PFSK-1 (cell line): ENCODE data around the gene BAG5.

Source experiments
- FOXP2 ChIP-seq: optimal IDR thresholded peaks from 2 replicates; pipeline ENCODE3; 2011; ENCODE audit warnings: borderline replicate concordance, control low read depth, inconsistent platforms; ENCODE audit not compliant: insufficient read depth; ENCODE audit errors: extremely low read length, extremely low read depth
- POLR2AphosphoS5 ChIP-seq: IDR thresholded peaks from 2 replicates; pipeline ENCODE4 v1.6.1; 2012; ENCODE audit warnings: low read depth, mild to moderate bottlenecking, control low read depth, low read length, moderate library complexity
- SIN3A ChIP-seq: IDR thresholded peaks from 2 replicates; pipeline ENCODE4 v1.6.1; 2012; ENCODE audit warnings: mild to moderate bottlenecking, low read length, moderate library complexity, borderline replicate concordance; ENCODE audit not compliant: insufficient read depth
- TAF1 ChIP-seq: IDR thresholded peaks from 2 replicates; pipeline ENCODE4 v1.6.1; 2012; ENCODE audit warnings: low read length, control low read depth, borderline replicate concordance; ENCODE audit not compliant: insufficient read depth
- TF ChIP-seq, protein P1 (sequence below), 2 experiments: IDR thresholded peaks; 2 replicates each; pipeline versions ENCODE4 v1.6.1 to v1.8.0; 2011 to 2012; ENCODE audit warnings: low read depth in 2 of 2, low read length in 2 of 2, control low read depth in 1 of 2, inconsistent platforms in 1 of 2, mild to moderate bottlenecking in 1 of 2, moderate library complexity in 1 of 2; ENCODE audit not compliant: insufficient read depth in 1 of 2

Gene BAG5

DNA sequence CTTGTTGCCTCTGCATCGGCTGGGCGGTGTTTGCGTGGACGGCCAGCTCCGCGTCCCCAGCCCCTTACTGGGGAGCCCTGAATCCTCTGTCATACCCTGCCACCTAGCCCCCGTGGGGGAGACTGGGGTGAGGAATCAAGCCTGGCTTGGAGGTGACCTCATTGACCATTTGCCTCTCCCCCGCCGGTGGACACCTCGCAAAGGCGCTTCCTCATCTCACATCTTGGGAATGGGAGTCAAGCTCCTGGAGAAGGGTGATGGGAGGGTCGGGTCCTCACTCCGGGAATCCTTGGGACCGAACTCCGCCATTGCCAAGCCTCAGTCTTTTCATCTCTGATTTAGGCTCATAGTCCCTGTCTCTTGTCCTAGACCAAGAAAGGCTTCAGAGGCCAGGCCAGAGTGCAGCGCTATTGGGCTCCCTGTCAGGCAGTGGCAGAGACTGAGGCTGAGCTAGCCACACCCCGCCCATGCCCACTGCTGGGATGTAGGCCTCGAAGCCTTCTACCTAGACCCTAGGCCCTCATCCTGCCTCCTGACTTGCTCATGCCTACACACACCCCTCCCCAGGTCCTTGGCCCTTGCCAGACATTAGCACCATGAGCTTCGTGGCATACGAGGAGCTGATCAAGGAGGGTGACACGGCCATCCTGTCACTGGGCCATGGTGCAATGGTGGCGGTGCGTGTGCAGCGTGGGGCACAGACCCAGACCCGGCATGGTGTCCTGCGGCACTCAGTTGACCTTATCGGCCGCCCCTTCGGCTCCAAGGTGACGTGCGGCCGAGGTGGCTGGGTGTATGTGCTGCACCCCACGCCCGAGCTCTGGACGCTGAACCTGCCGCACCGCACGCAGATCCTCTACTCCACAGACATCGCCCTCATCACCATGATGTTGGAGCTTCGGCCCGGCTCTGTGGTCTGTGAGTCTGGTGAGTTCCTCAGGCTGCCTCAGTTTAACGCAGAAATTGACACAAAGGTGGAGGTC is 32.8 kb downstream of the BAG5 start:
- no peak for TF ChIP-seq TAF1

DNA sequence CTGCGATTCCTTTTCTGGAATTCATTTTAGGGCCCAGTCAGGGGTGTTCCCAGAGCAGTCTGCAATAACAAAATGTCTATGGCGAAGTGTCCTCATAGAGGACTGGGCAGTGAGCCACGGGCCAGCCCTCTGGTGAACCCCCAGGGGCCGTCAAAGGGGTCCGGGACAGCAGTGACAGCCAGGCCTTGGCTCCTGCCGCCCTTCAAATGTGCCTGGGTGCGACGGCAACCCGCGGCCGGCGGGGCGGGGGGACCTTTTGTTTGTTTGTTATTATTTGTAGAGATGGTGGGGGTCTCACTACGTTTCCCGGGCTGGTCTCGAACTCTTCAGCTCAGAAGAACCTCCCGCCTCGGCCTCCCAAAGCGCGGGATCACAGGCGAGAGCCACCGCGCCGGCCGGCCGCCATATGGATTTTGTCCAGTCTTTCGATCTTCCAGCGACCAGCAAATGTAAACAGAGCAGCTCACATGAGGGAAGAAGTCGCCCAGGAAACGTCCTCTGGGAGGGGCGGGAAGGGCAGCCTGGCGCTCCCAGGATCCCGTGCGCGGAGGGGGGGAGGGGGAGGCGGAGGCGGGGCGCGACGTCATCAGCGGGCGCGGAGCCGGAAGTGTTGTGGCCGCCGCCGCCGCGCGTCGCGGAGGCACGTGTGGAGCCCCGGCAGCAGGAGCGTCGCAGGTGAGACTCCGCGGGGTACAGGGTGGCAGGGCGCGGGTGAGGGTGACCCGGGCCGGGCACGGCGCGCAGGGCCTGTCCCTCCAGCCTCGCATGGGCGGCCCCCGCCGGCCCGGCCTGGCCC is 33.7 kb downstream of the BAG5 start, which contains the start of gene TRMT61A:
TRMT61A (plus strand) TSS at position 610 of the 796 bp plus-strand sequence. CDS start 783 bp downstream, outside the sequence.
- TF ChIP-seq SIN3A (peak; percentile 31; the same call in 1 of the 2 replicates), FOXP2 (no peak), POLR2AphosphoS5 (no peak; the same call in 1 of the 2 replicates), TAF1 (no peak)
- TF ChIP-seq, protein P1, sequence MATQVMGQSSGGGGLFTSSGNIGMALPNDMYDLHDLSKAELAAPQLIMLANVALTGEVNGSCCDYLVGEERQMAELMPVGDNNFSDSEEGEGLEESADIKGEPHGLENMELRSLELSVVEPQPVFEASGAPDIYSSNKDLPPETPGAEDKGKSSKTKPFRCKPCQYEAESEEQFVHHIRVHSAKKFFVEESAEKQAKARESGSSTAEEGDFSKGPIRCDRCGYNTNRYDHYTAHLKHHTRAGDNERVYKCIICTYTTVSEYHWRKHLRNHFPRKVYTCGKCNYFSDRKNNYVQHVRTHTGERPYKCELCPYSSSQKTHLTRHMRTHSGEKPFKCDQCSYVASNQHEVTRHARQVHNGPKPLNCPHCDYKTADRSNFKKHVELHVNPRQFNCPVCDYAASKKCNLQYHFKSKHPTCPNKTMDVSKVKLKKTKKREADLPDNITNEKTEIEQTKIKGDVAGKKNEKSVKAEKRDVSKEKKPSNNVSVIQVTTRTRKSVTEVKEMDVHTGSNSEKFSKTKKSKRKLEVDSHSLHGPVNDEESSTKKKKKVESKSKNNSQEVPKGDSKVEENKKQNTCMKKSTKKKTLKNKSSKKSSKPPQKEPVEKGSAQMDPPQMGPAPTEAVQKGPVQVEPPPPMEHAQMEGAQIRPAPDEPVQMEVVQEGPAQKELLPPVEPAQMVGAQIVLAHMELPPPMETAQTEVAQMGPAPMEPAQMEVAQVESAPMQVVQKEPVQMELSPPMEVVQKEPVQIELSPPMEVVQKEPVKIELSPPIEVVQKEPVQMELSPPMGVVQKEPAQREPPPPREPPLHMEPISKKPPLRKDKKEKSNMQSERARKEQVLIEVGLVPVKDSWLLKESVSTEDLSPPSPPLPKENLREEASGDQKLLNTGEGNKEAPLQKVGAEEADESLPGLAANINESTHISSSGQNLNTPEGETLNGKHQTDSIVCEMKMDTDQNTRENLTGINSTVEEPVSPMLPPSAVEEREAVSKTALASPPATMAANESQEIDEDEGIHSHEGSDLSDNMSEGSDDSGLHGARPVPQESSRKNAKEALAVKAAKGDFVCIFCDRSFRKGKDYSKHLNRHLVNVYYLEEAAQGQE (IDR thresholded peaks at IDR 0.05; ENCODE audit: insufficient read depth in 1 of 2, low read depth in 2 of 2, low read length in 2 of 2), result 0 out of 4 replicates have a peak, but pooled peaks of 1 of the 2 experiments have one; percentile 18

DNA sequence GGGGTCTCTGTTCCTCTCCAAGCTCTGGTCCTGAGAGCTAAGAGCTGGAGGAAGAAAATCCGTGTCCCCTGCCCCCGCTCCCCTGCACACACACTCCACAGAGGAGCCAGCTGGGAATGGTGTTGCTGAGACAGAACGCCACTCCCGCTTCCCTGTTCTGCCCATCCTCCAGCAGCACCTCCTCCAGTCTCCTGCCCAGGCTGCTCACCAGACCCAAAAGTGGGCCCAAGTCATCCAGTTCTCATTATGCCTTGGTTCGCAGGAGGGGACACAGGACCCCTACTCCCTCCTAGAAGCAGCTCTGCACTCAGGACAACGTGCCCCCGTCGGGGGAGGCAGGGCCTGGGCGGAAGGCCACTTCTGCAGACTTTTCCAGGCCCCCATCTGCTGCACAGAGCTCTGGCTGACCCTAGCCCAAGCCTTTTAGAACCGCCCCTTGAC is 34.3 kb downstream of the BAG5 start:
- TF ChIP-seq FOXP2 (no peak), TAF1 (no peak), SIN3A (no peak), POLR2AphosphoS5 (no peak)
- TF ChIP-seq, protein P1 (IDR thresholded peaks at IDR 0.05; ENCODE audit: insufficient read depth in 1 of 2, low read depth in 2 of 2, low read length in 2 of 2), result no peak

DNA sequence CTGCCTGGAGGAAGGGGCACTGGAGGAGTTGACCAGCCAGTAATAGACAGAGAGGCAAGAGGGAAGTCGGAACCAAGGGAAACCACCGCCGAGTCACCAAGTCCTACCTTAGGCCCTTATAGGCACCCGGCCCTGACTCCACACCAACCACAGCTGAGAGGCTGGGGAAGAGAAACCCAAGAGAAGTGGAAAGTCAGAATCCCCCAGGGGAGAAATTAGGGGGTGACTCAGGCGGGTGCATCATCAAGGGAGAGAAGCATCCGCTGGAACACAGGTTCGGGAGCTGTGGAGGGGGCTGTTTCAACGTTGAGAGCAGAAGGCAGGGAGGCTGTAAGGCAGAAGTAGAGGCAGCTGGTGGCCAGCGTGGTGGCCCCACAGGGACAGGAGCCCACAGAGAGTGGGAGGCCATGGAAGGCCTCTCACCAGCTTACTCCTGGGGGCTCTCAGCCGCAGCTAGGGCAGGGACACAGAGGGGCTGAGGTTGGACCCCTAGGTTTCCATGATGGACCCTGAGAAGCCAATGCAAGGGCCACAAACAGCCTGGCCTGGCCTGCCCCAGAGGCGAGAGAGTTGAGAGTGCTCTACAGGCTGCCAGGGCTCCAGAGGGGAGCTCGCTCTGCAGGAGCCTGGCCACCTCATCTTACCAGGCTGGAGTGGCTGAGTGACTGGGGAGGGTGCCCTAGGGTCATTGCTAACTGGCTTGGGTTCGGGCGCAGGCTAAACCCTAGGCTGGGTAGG is 34.9 kb downstream of the BAG5 start:
- TF ChIP-seq TAF1 (no peak), SIN3A (no peak), POLR2AphosphoS5 (no peak), FOXP2 (no peak)
- TF ChIP-seq, protein P1 (IDR thresholded peaks at IDR 0.05; ENCODE audit: insufficient read depth in 1 of 2, low read depth in 2 of 2, low read length in 2 of 2), result no peak

DNA sequence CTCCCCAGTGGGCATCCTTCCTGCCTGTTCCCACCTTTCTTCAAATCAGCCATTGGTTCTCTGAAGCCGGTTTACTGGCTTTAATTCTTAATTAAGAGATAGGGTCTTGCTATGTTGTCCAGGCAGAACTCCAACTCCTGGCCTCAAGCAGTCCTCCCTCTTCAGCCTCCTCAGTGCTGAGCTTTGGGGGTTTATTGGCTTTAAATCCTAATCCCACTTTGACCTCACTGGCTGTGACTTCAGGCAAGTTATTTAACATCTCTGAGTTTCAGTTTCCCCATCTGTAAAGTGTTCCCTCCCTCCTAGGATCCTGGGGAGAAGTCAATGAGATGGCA is 35.6 kb downstream of the BAG5 start:
- TF ChIP-seq, protein P1 (IDR thresholded peaks at IDR 0.05; ENCODE audit: insufficient read depth in 1 of 2, low read depth in 2 of 2, low read length in 2 of 2), result no peak
- no peak for TF ChIP-seq FOXP2
- TF ChIP-seq SIN3A, result no peak
- no peak for TF ChIP-seq TAF1
- TF ChIP-seq POLR2AphosphoS5, result no peak
